ENCODE results near the gene CAMSAP1.

The CAMSAP1 gene

DNA sequence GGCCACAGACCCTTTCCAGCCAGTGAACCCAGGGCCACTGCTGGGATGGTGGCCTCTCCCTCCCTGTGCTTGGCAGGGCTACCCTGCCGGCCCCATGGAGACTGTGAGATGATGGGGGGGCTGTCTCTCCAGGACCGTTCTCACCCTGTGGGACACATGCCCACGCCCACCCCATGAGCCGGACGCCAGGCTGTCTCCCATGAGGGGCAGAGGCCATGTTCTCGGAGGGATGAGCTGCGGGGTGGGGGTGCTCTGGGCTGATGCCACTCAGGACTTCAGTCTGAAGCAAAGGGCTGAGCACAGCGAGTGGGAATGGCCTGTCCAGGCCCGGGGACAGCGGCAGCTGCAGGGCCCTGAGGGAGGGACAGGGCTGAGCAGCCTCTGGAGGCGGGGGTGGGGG, 116.5 kb downstream of the CAMSAP1 start:
- no peak for DNase-seq

- no peak for DNase-seq
Observed at GRCh38 chr9:135790356-135790755, 117.0 kb downstream of the CAMSAP1 start.

DNA sequence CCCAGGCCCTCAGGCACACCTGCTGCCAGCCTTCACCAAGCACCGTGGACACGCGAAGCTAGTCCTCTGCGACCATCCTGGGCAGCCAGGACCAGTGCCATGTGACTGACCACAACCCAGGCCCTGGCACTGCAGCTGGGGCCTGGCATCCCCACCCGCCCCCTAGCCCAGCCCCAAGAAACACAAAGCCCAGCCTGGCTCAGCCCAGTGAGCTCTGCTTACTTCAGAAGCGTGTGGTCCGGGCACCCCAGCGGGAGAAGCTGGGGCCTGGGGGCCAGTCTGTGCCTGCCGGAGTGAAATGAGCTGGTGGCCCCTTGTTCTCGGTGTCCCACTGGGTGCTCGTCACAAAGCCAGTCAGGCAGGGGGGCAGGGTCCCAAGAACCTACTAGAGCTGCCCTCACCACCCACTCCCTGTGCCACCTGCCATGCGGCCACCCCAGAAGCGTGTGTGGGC, 117.5 kb downstream of the CAMSAP1 start:
- no peak for DNase-seq

GRCh38 chr9:135788576-135789300, 118.6 kb downstream of the CAMSAP1 start:
- no peak for DNase-seq

- no peak for DNase-seq
Observed at GRCh38 chr9:135787776-135788575, 119.4 kb downstream of the CAMSAP1 start.

DNA sequence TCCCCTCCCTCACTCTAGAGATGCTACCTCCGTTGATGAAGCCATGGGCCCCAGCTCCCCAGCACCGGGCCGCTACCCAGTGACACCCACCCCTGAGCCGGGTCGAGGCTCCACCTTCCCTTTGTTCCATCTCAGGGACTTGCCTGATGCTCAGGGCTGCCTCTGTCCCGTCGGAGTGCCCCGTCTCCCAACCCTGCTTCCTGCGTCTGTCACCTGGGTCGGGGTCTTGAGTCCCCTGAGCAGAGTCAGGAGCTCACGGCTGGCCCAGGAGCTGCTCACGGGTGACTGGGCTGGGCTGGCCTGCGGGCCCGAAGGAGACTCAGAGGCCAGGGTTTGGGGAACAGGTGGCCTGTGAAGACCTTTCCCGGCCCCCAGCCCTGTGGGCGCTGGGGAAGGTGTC, 120.0 kb downstream of the CAMSAP1 start:
- no peak for DNase-seq

GRCh38 chr9:135786146-135786690, 121.1 kb downstream of the CAMSAP1 start:
- DNase-seq = no peak

- no peak for DNase-seq
Observed at GRCh38 chr9:135785013-135785575, 122.3 kb downstream of the CAMSAP1 start.

GRCh38 chr9:135783540-135784245, 123.7 kb downstream of the CAMSAP1 start:
- DNase-seq = no peak

GRCh38 chr9:135782946-135783345, 124.4 kb downstream of the CAMSAP1 start:
- no peak for DNase-seq

DNA sequence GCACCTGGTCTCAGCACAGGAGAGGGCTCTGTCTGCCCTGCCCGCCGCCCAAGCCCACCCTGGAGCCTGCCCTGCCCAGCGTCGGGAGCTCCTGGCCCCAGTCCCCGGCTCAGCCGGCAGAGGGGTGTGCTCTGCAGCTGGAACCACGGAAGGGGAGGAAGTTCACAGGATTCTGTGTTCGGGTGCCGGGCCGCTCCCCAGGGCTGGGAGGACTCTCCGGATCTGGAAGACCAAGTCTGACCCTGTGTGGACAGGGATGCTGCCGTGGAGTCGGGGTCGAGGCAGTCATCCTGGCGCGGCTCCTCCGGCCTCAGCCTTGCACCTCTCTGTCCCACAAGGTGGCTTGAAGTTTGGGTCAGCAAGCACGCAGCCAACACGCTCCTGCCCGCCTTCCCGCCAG, 126.7 kb downstream of the CAMSAP1 start:
- DNase-seq = no peak

DNA sequence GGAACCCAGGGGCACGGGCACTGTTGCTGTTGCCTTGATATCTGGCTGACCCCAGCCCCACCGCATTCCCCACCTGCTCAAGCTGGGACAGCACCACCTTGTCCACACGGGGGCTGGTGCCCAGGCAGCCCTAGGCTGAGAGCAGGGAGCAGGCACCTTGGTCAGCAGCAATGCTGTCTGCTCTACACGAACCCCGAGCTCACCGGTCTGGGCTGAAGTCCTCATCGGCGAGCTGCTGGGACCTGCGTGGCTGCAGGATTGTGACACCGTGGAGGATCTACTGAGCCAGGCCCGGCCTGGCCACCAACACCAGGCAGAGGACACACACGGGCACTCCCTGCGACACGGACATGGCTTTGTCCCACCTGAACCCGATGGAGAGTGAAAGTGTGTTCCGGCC, 127.3 kb downstream of the CAMSAP1 start:
- DNase-seq = no peak

DNA sequence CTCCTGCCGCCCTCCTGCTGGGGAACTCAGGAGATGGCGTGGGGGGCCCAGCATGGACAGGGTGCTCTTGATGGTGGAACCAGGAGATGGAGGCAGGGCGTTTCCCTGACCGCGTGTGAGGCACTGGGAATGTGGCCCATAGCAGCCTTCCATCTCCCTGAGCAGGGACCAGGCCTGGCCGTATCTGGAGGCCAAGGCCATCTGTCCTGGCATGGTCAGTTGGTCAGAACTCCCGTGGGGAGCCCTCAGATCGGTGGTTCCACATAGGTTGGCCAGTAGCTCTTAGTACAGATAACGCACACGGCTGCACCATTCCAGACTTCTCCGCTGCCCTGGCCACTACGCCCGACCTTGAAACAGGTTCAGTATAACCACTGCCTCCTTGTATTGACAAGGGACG, 127.8 kb downstream of the CAMSAP1 start:
- DNase-seq = peak in 1 of 14 donors; percentile 67

DNA sequence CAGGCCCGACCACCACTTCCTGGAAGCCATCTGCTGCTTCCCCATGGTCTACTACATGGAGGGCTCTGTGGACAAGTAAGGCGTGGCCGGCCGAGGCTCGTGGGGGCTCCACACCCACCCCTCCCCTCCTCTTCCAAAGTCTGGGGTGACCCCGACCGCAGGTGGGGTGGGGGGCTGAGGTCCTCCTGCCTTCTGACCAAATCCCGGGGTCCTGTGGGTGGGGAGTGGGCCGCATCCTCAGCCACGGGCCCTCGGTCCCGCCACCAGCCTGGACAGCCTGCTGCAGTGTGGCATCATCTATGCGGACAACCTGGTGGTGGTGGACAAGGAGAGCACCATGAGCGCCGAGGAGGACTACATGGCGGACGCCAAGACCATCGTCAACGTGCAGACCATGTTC, 128.9 kb downstream of the CAMSAP1 start:
- no peak for DNase-seq

GRCh38 chr9:135777623-135778177, 129.6 kb downstream of the CAMSAP1 start:
- no peak for DNase-seq

DNA sequence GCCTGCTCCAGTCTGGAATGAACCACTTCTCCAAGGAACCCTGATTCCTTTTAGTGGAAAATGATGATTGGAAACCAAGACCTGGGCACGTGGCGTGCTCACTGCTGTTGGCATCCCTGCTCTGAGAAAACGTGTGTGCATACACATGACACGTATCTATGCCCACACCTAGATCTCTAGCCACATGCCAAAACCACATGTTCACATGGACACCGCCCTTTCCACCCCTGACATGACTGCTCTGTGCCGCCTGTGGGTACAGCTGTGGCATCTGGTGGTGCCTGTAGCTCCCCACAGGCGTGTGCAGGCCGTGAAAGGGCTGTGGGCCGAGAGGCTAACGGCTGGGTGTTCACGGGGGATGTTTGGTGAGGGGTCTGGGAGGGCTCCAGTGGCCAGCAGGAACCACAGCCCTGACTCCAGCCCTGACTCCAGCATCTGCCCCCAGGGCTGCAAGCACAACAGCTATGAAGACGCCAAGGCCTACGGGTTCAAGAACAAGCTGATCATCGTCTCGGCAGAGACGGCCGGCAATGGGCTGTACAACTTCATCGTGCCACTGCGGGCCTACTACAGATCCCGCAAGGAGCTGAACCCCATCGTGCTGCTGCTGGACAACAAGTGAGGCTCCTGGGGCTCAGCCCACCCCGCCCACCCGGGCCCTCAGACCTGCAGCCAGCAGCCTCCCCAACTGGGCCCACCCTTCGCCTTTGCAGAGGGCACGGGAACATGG, 130.3 kb downstream of the CAMSAP1 start:
- no peak for DNase-seq

DNA sequence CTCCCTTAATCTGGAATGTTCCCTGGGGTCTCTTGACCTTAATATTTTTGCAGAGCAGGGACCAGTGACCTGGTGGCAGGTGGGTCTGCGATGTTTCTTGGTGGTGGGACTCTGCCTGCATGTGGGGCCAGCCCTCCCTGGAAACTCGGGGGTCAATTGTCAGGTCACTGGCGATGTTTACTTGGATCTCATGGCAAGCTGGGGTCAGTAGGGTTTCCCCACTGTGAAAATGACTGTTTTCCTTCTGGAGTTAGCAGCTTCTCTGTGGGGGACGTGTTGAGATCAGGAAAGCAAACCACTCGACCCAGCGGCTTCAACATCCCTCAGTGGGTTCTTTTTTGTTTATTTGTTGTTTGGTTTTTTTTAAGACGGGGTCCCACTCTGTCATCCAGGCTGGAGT, 131.4 kb downstream of the CAMSAP1 start:
- DNase-seq = no peak

- DNase-seq = no peak
Observed at GRCh38 chr9:135774794-135775525, 132.4 kb downstream of the CAMSAP1 start.

DNA sequence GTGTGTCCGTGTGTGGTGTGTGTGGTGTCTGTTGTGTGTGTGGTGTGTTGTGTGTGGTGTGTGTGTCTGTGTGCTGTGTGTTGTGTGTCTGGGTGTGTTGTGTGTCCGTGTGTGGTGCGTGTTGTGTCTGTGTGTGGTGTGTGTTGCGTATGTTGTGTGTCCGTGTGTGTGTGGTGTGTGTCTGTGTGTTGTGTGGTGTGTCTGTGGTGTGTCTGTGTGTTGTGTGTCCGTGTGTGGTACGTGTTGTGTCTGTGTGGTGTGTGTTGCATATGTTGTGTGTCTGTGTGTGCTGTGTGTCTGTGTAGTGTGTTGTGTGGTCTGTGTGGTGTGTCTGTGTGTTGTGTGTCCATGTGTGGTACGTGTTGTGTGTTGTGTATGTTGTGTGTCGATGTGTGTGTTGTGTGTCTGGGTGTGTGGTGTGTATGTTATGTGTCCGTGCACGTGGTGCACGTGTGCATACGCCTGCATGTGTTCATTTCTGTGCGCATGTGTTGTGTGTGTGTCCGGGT, 133.1 kb downstream of the CAMSAP1 start:
- DNase-seq = no peak

GRCh38 chr9:135773530-135774238, 133.7 kb downstream of the CAMSAP1 start:
- no peak for DNase-seq

Measured in C1 segment of cervical spinal cord (tissue), 14 donors.